ENCODE data around the gene NOC2L. TPM values are rescaled to one million over a fixed set of nuclear protein-coding genes. Genes with fewer than 3 reads are reported as not detected.

NOC2L gene
- total RNA-seq, 2 experiments from 2014 or later: 77.9 to 99.0 TPM

GRCh38 chr1:925561-926421 lies 33.3 kb downstream of the NOC2L start:
- Histone ChIP-seq H3K27ac (ENCODE audit: low read depth, low read length, poor library complexity, severe bottlenecking) (no peak overlapping the region), H3K9me3 (ENCODE audit: low read length) (no peaks in the 10 kb centered on the region), H3K4me2 (ENCODE audit: low read length) (no peak overlapping the region), H3K36me3 (ENCODE audit: insufficient read depth, low read length) (no peaks in the 10 kb centered on the region), H3K4me3 (ENCODE audit: low read depth, low read length, poor library complexity, severe bottlenecking) (no peak overlapping the region), H3K4me1 (ENCODE audit: insufficient read depth, low read length, poor library complexity, severe bottlenecking) (peaks cover 22% of the 10 kb centered on the region), H4K20me1 (ENCODE audit: insufficient read depth, low read length) (no peaks in the 10 kb centered on the region), H3K79me2 (ENCODE audit: insufficient read depth, low read depth, low read length) (no peaks in the 10 kb centered on the region), H3K9me2 (ENCODE audit: insufficient read depth, low read length) (no peaks in the 10 kb centered on the region), H2AFZ (ENCODE audit: low read length) (no peak overlapping the region)
- DNase-seq (ENCODE audit: low spot score): no peak
- intact Hi-C loops (cut with micrococcal nuclease; ENCODE audit: unreplicated experiment): no loop called here
- TF ChIP-seq CTCF (conservative IDR thresholded peaks at IDR 0.05; ENCODE audit: low read length) (no peak), EZH2phosphoT487 (IDR thresholded peaks at IDR 0.05; ENCODE audit: borderline replicate concordance, low read depth, low read length) (no peak)
- POLR2A ChIA-PET: no interaction called here
- BruUV-seq (replicated peaks): no TSS peak
- CTCF ChIA-PET (ENCODE audit: unreplicated experiment): no interaction called here

DNA sequence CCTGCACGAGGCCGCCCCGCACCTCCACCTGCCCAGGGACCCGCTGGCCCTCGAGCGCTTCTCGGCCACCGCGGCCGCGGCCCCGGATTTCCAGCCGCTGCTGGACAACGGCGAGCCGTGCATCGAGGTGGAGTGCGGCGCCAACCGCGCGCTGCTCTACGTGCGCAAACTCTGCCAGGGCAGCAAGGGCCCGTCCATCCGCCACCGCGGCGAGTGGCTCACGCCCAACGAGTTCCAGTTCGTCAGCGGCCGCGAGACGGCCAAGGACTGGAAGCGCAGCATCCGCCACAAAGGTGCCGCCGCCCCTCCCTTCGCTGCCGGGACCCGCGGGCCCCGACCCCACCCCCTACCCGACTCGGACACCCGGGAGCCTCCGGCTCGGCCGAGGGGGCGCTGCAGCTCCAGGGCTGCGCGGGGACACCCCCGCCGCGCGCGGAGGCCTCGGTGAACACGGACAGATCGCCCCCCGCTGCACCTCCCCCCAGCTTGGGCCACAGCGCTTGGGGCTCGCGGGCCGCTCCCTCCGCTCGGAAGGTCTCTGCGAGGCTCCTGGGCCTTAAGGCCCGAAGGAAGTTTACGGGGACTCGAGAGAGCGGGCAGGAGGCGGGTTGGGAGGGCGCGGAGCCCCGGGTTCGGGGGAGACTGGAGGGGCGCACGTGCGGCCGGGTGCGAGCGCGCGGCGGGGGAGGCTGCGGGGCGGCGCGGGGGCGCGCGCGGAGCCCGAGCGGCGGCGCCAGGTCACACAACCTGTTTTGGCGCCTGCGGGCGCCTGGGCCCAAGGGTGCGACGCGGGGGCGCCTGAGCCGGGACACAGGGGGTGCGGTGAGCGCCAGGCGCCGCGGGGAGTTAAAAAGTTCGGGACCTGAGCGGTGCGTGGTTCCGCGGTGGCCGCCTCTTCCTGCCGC lies 34.1 kb downstream of the NOC2L start:
- Histone ChIP-seq H4K20me1 (ENCODE audit: insufficient read depth, low read length) (no peaks in the 10 kb centered on the region), H2AFZ (ENCODE audit: low read length) (no peak overlapping the region), H3K27ac (ENCODE audit: low read depth, low read length, poor library complexity, severe bottlenecking) (no peak overlapping the region), H3K4me2 (ENCODE audit: low read length) (peak overlapping the region; percentile 68), H3K4me3 (ENCODE audit: low read depth, low read length, poor library complexity, severe bottlenecking) (peak overlapping the region; percentile 59), H3K9me3 (ENCODE audit: low read length) (no peaks in the 10 kb centered on the region), H3K9me2 (ENCODE audit: insufficient read depth, low read length) (no peaks in the 10 kb centered on the region), H3K79me2 (ENCODE audit: insufficient read depth, low read depth, low read length) (no peaks in the 10 kb centered on the region), H3K36me3 (ENCODE audit: insufficient read depth, low read length) (no peaks in the 10 kb centered on the region), H3K4me1 (ENCODE audit: insufficient read depth, low read length, poor library complexity, severe bottlenecking) (peaks cover 31% of the 10 kb centered on the region)
- ChIA-PET CTCF (ENCODE audit: unreplicated experiment) (no interaction called here), POLR2A (interaction anchor here (0.6 kb wide), 1 partner anchor 666 kb away, joined by 3 read pairs; no protein-coding TSS in a partner anchor)
- no peak for TF ChIP-seq CTCF (conservative IDR thresholded peaks at IDR 0.05; ENCODE audit: low read length)
- peak; percentile 98 for TF ChIP-seq EZH2phosphoT487 (IDR thresholded peaks at IDR 0.05; ENCODE audit: borderline replicate concordance, low read depth, low read length)
- no peak for DNase-seq (ENCODE audit: low spot score)
- BruUV-seq (replicated peaks): no TSS peak
- intact Hi-C loops (cut with micrococcal nuclease; ENCODE audit: unreplicated experiment): no loop called here

Measured in OCI-LY7 (cell line).